Activated T-cell treated with anti-CD3 and anti-CD28 coated beads, Interleukin-2, amount 50 U/mL, for 4 hours (primary cell): ENCODE results near the gene GOLGA6B. TPM values are rescaled to one million over a fixed set of nuclear protein-coding genes. Genes with fewer than 3 reads are reported as not detected.
"Not testable (repeated sequence)": the region's sequence is repeated elsewhere in the genome, so short reads cannot be mapped to it uniquely, and the experiment has no call there.

ENCODE experiments used
- ATAC-seq, 2 donors: fragments of 200-7000 bp; cut with Tn5 transposase; one replicate each; pipeline ENCODE4 v1.10.0; 2021
- DNase-seq: peaks from one replicate; pipeline ENCODE4 v3.0.0-alpha.2; 2020
- H3K27me3 Mint-ChIP-seq: one replicate; pipeline ENCODE4 v1.8.0; 2021; ENCODE audit warnings: low read depth, mixed read lengths
- H3K36me3 Mint-ChIP-seq: one replicate; pipeline ENCODE4 v1.8.0; 2022; ENCODE audit warnings: mixed read lengths; ENCODE audit not compliant: insufficient read depth
- H3K4me1 Mint-ChIP-seq: one replicate; pipeline ENCODE4 v1.8.0; 2021; ENCODE audit warnings: low read depth, mixed read lengths
- H3K4me3 Mint-ChIP-seq: one replicate; pipeline ENCODE4 v1.8.0; 2021; ENCODE audit warnings: mild to moderate bottlenecking, moderate library complexity, mixed read lengths
- H3K9me3 Mint-ChIP-seq: one replicate; pipeline ENCODE4 v1.8.0; 2021; ENCODE audit warnings: mixed read lengths
- total RNA-seq, 3 donors: library from RNA; stranded (reverse); gene quantifications; one replicate each; pipeline ENCODE4 v1.2.1, GENCODE V29; 2021

Gene GOLGA6B
- not detected for total RNA-seq

GRCh38 chr15:72654397-72654796 is at the start of gene GOLGA6B:
GOLGA6B (plus strand) TSS chr15:72654697; CDS start chr15:72654738, 41 bp downstream.
- not testable (repeated sequence) for DNase-seq, H3K36me3 Mint-ChIP-seq, H3K4me1 Mint-ChIP-seq, H3K27me3 Mint-ChIP-seq, H3K9me3 Mint-ChIP-seq, ATAC-seq, H3K4me3 Mint-ChIP-seq

DNA sequence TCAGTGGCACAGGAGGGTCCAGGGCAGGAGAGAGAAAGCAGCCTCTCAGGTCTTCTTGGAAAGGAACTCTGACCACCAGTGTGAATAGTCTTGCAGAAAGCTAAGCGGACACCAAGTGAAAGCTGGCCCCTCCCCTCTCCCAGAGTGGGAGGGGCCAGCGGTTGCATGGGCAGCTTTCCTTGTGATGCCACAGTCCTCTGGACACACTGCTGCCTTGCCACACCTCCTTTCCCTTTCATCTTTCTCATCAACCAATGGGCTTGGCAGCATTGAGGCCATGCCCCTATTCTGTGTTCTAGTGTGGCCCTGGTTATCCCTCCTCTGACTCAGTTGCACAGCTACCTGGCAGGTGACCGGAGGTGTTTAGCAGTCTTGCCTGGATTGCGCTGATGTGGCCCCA is 49.7 kb upstream of the GOLGA6B start:
- Mint-ChIP-seq H3K9me3 (no peaks in the 10 kb centered on the region), H3K4me3 (no peak overlapping the region), H3K4me1 (no peaks in the 10 kb centered on the region), H3K36me3 (peaks cover 16% of the 10 kb centered on the region), H3K27me3 (peaks cover 3% of the 10 kb centered on the region)
- DNase-seq: no peak
- no peak for ATAC-seq

- DNase-seq, H3K4me1 Mint-ChIP-seq, ATAC-seq, H3K9me3 Mint-ChIP-seq, H3K27me3 Mint-ChIP-seq, H3K4me3 Mint-ChIP-seq: not testable (repeated sequence)
- H3K36me3 Mint-ChIP-seq: peaks cover 16% of the 10 kb centered on the region
Observed at GRCh38 chr15:72608084-72608483, 46.4 kb upstream of the GOLGA6B start.

GRCh38 chr15:72609862-72610261 is 44.6 kb upstream of the GOLGA6B start:
- H3K9me3 Mint-ChIP-seq: no peaks in the 10 kb centered on the region
- no peaks in the 10 kb centered on the region for H3K4me1 Mint-ChIP-seq
- peaks cover 16% of the 10 kb centered on the region for H3K36me3 Mint-ChIP-seq
- DNase-seq (no peak), ATAC-seq (no peak)
- H3K27me3 Mint-ChIP-seq: no peaks in the 10 kb centered on the region
- no peak overlapping the region for H3K4me3 Mint-ChIP-seq

DNA sequence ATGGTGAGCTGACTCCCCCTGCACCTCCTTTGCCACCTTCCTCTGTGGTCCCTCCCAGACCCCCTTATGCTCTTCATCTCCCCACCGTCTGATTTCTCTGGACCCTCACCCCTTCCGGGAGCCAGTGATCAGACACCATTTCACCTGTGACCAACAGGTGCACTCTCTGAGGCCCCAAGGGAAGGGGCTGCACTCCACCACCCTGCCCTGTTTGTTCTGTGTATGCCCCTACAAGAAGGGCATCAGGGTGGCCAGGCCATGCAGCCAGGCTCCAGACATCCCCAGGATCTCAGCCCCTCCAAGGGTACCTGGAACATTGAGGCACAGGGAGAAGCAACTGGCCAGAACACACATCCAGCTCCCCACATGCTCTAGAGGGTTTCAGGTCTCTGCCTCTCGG is 42.2 kb upstream of the GOLGA6B start:
- H3K36me3 Mint-ChIP-seq: peaks cover 12% of the 10 kb centered on the region
- H3K4me3 Mint-ChIP-seq, ATAC-seq, DNase-seq, H3K27me3 Mint-ChIP-seq, H3K9me3 Mint-ChIP-seq, H3K4me1 Mint-ChIP-seq: not testable (repeated sequence)

- Mint-ChIP-seq H3K4me1 (peaks cover 6% of the 10 kb centered on the region), H3K4me3 (no peak overlapping the region), H3K9me3 (no peaks in the 10 kb centered on the region), H3K27me3 (no peaks in the 10 kb centered on the region), H3K36me3 (peaks cover 2% of the 10 kb centered on the region)
- no peak for DNase-seq
- no peak for ATAC-seq
Observed at GRCh38 chr15:72614810-72615532, 39.5 kb upstream of the GOLGA6B start.

DNA sequence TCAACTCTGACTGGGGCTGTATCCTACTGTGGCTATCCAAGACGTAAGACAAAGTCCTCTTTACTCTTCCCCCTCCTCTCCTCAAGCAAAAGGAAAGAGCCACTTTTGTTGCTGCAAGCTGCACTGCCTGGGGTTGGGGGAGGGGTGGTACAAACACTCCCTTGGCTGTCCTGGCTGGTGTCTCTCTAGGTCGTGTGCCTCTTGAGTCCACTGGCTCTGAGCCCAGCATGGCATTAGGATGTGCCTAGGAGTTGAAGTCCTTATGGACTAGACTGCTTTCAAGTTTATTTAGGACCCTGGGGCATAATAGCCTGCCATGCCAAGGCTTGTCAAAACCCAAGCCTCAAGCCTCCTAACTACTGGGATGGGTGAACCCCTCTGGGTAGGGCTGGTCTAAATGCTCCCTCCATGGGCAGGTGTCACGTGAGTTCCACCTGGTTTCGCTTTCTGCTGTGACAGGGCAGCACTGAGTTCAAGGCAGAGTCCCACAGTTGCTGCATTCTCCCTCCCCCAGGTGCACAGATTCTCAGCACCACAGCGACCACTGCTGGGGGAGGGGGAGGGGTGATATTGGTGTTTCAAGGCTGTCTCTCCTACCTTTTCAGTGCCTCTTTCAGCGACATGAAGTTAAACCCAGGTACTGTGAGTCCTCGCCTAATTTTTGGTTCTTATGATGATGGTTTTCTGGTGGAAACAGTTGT is 38.8 kb upstream of the GOLGA6B start:
- not testable (repeated sequence) for H3K27me3 Mint-ChIP-seq, H3K4me3 Mint-ChIP-seq, H3K4me1 Mint-ChIP-seq, H3K36me3 Mint-ChIP-seq, ATAC-seq, DNase-seq, H3K9me3 Mint-ChIP-seq

DNA sequence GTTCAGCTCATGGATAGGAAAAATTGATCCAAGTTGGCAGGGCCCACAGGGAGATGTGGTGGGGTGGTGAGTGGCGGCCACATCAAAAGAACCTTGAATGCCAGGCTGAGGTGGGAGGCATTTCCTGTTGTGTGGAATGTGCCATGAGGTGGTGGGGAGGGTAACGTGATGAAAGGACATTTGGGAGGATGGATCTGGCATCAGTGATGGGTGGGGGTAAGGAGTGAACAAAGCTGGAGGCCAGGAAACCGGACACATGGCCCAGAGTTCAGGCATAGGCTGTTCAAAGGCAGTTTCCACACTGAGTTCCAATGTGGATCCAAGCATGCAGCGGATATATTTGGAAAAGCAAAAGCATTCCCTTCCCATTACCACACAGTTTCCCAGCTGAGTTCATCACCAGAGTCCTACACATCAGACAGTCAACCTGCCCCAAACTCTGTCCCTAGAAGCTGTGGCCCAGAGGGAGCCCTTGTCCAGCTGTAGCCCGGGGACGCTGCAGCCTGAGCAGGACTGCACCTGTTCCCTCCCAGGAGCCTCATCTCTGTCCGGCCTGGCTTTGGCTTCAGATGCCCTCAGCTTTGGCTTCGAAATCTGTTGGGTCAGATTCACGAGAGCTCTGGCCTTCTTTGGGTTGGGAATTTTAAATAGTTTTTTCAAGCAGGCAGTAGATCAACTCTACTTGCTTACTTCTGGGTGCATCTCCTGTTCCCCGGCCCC is 37.8 kb upstream of the GOLGA6B start:
- no peaks in the 10 kb centered on the region for H3K9me3 Mint-ChIP-seq
- no peak for ATAC-seq
- peaks cover 6% of the 10 kb centered on the region for H3K4me1 Mint-ChIP-seq
- DNase-seq: no peak
- no peak overlapping the region for H3K4me3 Mint-ChIP-seq
- peaks cover 2% of the 10 kb centered on the region for H3K36me3 Mint-ChIP-seq
- H3K27me3 Mint-ChIP-seq: no peaks in the 10 kb centered on the region

- not testable (repeated sequence) for H3K27me3 Mint-ChIP-seq, H3K9me3 Mint-ChIP-seq, H3K4me3 Mint-ChIP-seq, ATAC-seq, H3K36me3 Mint-ChIP-seq, H3K4me1 Mint-ChIP-seq, DNase-seq
Observed at GRCh38 chr15:72623854-72624253, 30.6 kb upstream of the GOLGA6B start.

DNA sequence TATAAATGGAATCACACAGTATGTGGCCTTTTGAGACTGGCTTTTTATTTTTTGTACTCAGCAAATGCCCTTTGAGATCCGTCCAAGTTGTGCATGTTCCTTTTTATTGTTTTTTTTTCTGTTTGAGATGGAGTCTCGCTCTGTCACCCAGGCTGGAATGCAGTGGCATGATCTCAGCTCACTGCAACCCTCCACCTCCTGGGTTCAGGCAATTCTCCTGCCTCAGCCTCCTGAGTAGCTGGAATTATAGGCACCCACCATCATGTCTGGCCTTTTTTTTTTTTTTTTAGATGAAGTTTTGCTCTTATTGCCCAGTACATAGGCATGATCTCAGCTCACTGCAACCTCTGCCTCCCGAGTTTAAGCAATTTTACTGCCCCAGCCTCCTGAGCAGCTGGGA is 28.3 kb upstream of the GOLGA6B start:
- ATAC-seq, H3K9me3 Mint-ChIP-seq, H3K27me3 Mint-ChIP-seq, H3K36me3 Mint-ChIP-seq, H3K4me3 Mint-ChIP-seq, DNase-seq, H3K4me1 Mint-ChIP-seq: not testable (repeated sequence)

- H3K36me3 Mint-ChIP-seq, DNase-seq, ATAC-seq, H3K27me3 Mint-ChIP-seq, H3K4me3 Mint-ChIP-seq, H3K9me3 Mint-ChIP-seq, H3K4me1 Mint-ChIP-seq: not testable (repeated sequence)
Observed at GRCh38 chr15:72628249-72629067, 26.0 kb upstream of the GOLGA6B start.

- H3K9me3 Mint-ChIP-seq, H3K27me3 Mint-ChIP-seq, DNase-seq, H3K4me1 Mint-ChIP-seq, ATAC-seq, H3K36me3 Mint-ChIP-seq, H3K4me3 Mint-ChIP-seq: not testable (repeated sequence)
Observed at GRCh38 chr15:72629068-72629570, 25.4 kb upstream of the GOLGA6B start.

DNA sequence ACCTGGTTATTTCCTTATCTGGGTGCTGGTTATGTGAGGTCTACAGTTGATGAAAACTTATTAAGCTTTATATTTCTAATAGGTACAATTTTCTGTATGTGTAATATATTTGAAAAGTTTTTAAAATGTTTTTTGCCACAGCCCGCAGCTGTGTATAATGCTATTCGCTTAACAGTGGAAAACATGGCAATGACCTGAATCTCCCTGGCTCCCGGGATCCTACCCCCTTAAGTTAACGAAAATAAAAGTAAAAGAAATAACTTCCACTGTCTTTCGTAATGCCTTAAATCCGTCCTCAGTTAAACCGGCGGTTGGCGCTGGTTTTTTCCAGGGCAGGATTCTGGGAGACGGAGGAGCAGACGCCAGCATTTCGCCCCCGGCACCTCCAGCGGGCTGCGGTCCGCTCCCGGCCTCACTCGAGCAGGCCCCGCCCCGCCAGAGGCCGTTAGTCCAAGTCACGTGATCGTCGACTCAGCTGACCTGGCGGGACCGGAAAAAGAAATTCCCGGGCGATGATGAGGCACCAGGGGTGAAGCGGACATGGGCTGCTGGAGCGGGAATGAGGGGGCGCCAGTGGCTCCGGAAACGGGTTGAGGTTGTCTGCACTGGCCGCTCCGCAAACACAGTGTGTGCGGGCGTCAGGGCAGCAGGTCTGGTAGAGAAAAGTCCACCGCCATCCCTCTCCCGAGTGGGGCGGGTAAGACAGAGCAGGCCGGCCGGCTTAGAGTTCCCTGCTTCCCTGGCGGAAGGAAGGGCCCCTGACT is 17.8 kb upstream of the GOLGA6B start:
- peak; percentile 67 to 76 for ATAC-seq
- not testable (repeated sequence) for H3K27me3 Mint-ChIP-seq, DNase-seq, H3K36me3 Mint-ChIP-seq, H3K9me3 Mint-ChIP-seq, H3K4me1 Mint-ChIP-seq
- H3K4me3 Mint-ChIP-seq: peak overlapping the region; percentile 22
